ENCODE results near the gene ZMPSTE24. TPM values are rescaled to one million over a fixed set of nuclear protein-coding genes. Genes with fewer than 3 reads are reported as not detected.

The ZMPSTE24 gene
- total and polyA plus RNA-seq, 9 donors = 19.0 to 44.4 (median 29.0) TPM

DNA sequence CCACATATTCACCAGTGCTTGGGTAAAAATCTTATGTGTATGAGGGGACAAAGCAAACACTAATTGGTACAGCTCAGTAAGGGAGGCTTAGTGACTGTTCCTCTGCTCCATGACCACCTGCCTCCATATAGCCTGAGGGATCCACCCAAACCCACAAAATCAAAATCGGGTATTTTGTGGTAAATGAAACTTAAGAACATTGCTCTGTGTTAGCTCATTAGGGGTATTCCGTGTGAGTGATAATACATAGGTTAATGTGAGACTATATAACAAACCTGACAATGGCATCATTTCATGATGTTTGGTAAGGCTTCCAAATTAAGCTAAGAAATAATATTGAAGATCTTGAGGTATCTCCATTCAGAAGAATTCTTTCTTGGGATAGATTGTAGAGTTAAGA lies 33.3 kb downstream of the ZMPSTE24 start:
- Histone ChIP-seq H3K9me3 (no peaks in the 10 kb centered on the region), H3K27me3 (no peaks in the 10 kb centered on the region), H3K36me3 (no peaks in the 10 kb centered on the region), H3K27ac (no peak overlapping the region), H3K4me1 (ENCODE audit: insufficient read depth) (no peaks in the 10 kb centered on the region), H3K4me3 (no peak overlapping the region)
- TF ChIP-seq EP300 (IDR thresholded peaks at IDR 0.05) (no peak), POLR2A (IDR thresholded peaks at IDR 0.05) (no peak)
- TF ChIP-seq, protein P1, sequence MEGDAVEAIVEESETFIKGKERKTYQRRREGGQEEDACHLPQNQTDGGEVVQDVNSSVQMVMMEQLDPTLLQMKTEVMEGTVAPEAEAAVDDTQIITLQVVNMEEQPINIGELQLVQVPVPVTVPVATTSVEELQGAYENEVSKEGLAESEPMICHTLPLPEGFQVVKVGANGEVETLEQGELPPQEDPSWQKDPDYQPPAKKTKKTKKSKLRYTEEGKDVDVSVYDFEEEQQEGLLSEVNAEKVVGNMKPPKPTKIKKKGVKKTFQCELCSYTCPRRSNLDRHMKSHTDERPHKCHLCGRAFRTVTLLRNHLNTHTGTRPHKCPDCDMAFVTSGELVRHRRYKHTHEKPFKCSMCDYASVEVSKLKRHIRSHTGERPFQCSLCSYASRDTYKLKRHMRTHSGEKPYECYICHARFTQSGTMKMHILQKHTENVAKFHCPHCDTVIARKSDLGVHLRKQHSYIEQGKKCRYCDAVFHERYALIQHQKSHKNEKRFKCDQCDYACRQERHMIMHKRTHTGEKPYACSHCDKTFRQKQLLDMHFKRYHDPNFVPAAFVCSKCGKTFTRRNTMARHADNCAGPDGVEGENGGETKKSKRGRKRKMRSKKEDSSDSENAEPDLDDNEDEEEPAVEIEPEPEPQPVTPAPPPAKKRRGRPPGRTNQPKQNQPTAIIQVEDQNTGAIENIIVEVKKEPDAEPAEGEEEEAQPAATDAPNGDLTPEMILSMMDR (IDR thresholded peaks at IDR 0.05) = no peak
- no peak for DNase-seq
- WGBS, 3 donors = 87 to 89% (median 87%) methylated on average over 2 of the region's 2 CpGs
- intact Hi-C loops (cut with DNase I) = no loop called here

DNA sequence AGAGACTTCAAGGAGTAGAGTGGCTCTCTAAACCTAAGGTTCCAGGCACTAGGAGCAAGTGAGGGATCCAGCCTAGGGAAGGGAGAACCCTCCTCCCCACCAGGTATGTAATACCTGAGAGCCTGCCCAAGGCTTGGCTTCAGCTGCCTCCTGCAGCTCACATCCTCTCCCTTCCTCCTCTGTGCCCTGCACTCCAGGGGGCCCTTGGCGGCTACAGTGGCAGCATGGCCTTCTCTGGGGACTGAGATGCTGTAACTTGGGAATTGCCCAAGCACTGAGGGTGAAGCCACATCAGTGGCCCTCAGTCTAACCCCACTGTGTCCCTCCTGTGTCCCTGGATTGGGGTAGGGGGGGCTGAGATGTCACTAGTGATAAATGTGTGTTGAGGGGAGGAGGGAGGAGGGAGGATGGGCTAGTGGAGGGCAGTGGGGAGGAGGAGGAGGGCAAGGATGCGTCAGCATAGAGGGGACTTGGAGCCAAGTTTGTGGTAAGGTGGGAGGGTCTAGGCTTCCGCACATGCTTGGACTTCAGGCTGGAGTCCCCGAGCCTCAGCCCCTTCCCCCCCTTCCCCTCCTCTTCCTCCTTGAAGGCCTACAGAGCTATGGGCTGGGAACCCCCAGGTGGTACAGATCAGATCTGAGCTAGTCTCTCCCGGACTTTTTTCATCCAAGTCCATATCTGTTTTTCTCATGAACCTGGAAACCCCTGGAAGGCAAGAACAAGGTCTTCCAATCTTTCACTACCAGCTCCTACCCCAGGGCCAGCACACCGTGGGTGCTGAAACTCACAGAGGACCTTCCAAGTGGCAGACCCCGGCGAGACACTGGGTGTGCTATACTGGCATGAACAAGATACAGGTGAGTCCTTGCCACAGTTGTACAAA lies 41.6 kb downstream of the ZMPSTE24 start:
- DNase-seq = no peak
- WGBS, 3 donors = 44 to 46% (median 45%) methylated on average over 8 of the region's 8 CpGs

DNA sequence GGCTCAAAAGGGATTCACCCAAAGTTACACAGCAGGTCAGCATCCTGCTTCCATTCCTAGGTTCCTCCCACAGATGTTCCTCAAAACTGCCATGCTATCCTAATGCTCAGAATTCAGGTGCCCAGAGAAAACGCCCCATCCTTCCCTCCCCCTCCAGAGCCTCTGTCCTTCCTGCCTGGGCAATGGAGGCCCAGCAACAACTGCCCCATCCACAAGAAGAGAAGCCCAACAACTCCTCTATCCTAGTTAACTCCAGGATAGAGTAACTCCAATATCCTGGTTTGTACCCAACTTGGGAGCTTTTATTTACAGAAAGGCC lies 42.2 kb downstream of the ZMPSTE24 start:
- Histone ChIP-seq H3K4me3 (no peak overlapping the region), H3K9me3 (no peaks in the 10 kb centered on the region), H3K4me1 (ENCODE audit: insufficient read depth) (no peaks in the 10 kb centered on the region), H3K36me3 (no peaks in the 10 kb centered on the region), H3K27me3 (no peaks in the 10 kb centered on the region), H3K27ac (no peak overlapping the region)
- WGBS, 3 donors = 67 to 83% (median 78%) methylated on average over 1 of the region's 1 CpG
- TF ChIP-seq EP300 (IDR thresholded peaks at IDR 0.05) = no peak
- TF ChIP-seq, protein P1 (IDR thresholded peaks at IDR 0.05) = no peak
- no peak for TF ChIP-seq POLR2A (IDR thresholded peaks at IDR 0.05)
- intact Hi-C loops (cut with DNase I) = no loop called here
- DNase-seq = no peak

More for the DNA sequence above, 41.6 kb downstream of the ZMPSTE24 start:
- H3K4me3 ChIP-seq = no peak overlapping the region
- no peaks in the 10 kb centered on the region for H3K9me3 ChIP-seq
- H3K27me3 ChIP-seq = no peaks in the 10 kb centered on the region
- intact Hi-C loops (cut with DNase I) = no loop called here
- H3K36me3 ChIP-seq = no peaks in the 10 kb centered on the region
- no peak for TF ChIP-seq EP300 (IDR thresholded peaks at IDR 0.05)
- no peak for TF ChIP-seq POLR2A (IDR thresholded peaks at IDR 0.05)
- TF ChIP-seq, protein P1 (IDR thresholded peaks at IDR 0.05) = no peak
- H3K27ac ChIP-seq = no peak overlapping the region
- H3K4me1 ChIP-seq (ENCODE audit: insufficient read depth) = no peaks in the 10 kb centered on the region

DNA sequence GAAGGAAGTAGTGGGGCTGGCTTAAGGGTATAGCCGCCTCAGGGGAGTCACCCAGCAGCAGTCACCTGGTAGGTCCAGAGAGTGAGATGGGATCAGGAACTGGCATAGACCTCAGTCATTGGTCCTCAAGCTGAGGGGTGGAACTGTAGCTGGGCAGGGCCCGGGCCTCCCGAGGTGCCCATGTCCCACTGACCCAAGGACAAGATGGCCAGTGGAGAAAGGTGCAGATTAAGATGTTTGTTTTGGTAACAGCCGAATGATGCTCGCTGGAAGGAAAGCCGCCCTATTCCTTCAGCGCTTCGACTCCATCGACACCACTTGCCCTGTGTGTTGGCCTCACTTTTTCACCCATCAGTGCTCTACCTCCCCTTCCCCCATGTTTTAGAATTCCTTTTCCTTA lies 42.6 kb downstream of the ZMPSTE24 start:
- H3K4me3 ChIP-seq = no peak overlapping the region
- H3K27ac ChIP-seq = no peak overlapping the region
- TF ChIP-seq, protein P1 (IDR thresholded peaks at IDR 0.05) = no peak
- TF ChIP-seq EP300 (IDR thresholded peaks at IDR 0.05) (no peak), POLR2A (IDR thresholded peaks at IDR 0.05) (no peak)
- 92 to 93% (median 92%) methylated on average over 9 of the region's 9 CpGs for WGBS, 3 donors
- no peaks in the 10 kb centered on the region for H3K27me3 ChIP-seq
- H3K9me3 ChIP-seq = no peaks in the 10 kb centered on the region
- H3K4me1 ChIP-seq (ENCODE audit: insufficient read depth) = no peaks in the 10 kb centered on the region
- H3K36me3 ChIP-seq = no peaks in the 10 kb centered on the region
- intact Hi-C loops (cut with DNase I) = no loop called here
- no peak for DNase-seq

Data from ovary (tissue), 9 donors.